Natural killer cell (primary cell): ENCODE results near the gene CD48. TPM values are rescaled to one million over a fixed set of nuclear protein-coding genes. Genes with fewer than 3 reads are reported as not detected.

Experiments used
- ATAC-seq, 3 donors: fragments of 150-1000 bp in 2 of 3; fragments of 200-7000 bp in 1 of 3; cut with Tn5 transposase; 1 replicate in 1 of 3; 2 replicates in 2 of 3; pipeline ENCODE4 v1.10.0; 2021; ENCODE audit warnings: mild to moderate bottlenecking in 2 of 3, moderate library complexity in 2 of 3
- DNase-seq, 2 donors: peaks; one replicate each; pipeline versions ENCODE4 v3.0.0 to v3.0.0-alpha.2; 2013 to 2021; ENCODE audit warnings: mixed read lengths in 1 of 2
- H3K27ac ChIP-seq: one replicate; pipeline ENCODE4 v1.5.1; 2013; ENCODE audit warnings: mild to moderate bottlenecking, low read length
- H3K27me3 ChIP-seq: one replicate; pipeline ENCODE4 v1.6.1; 2013; ENCODE audit warnings: low read length; ENCODE audit not compliant: control insufficient read depth, insufficient read depth
- H3K36me3 ChIP-seq: one replicate; pipeline ENCODE4 v1.6.1; 2013; ENCODE audit warnings: low read length; ENCODE audit not compliant: control insufficient read depth, insufficient read depth
- H3K4me1 ChIP-seq: one replicate; pipeline ENCODE4 v1.6.1; 2013; ENCODE audit warnings: low read length; ENCODE audit not compliant: control insufficient read depth, insufficient read depth
- H3K4me3 ChIP-seq: one replicate; pipeline ENCODE4 v1.5.1; 2013; ENCODE audit warnings: low read length
- H3K9me3 ChIP-seq: one replicate; pipeline ENCODE4 v1.6.1; 2013; ENCODE audit warnings: low read length; ENCODE audit not compliant: control insufficient read depth, insufficient read depth
- H3K27ac Mint-ChIP-seq, 2 donors: one replicate each; pipeline ENCODE4 v1.8.0; 2022; ENCODE audit warnings: mild to moderate bottlenecking in 2 of 2, mixed read lengths in 2 of 2, moderate library complexity in 1 of 2
- H3K27me3 Mint-ChIP-seq, 2 donors: one replicate each; pipeline ENCODE4 v1.8.0; 2022; ENCODE audit warnings: low read depth in 2 of 2, mixed read lengths in 2 of 2
- H3K36me3 Mint-ChIP-seq: one replicate; pipeline ENCODE4 v1.8.0; 2022; ENCODE audit warnings: mixed read lengths
- H3K4me1 Mint-ChIP-seq, 2 donors: one replicate each; pipeline ENCODE4 v1.8.0; 2022; ENCODE audit warnings: mixed read lengths in 2 of 2
- H3K4me3 Mint-ChIP-seq: one replicate; pipeline ENCODE4 v1.8.0; 2022; ENCODE audit warnings: mild to moderate bottlenecking, moderate library complexity, mixed read lengths
- H3K9me3 Mint-ChIP-seq, 2 donors: one replicate each; pipeline ENCODE4 v1.8.0; 2022; ENCODE audit warnings: mixed read lengths in 2 of 2
- CTCF ChIP-seq: fragments of 200-600 bp; IDR thresholded peaks from one replicate; pipeline ENCODE4 v1.8.0; 2022; ENCODE audit warnings: antibody characterized with exemption
- WGBS: methylation state at CpG from one replicate; pipeline ENCODE4 v1.1.7; 2013; ENCODE audit warnings: missing lambda C conversion rate; ENCODE audit not compliant: insufficient coverage; 5-methylcytosine and 5-hydroxymethylcytosine counted together
- intact Hi-C: fragments of 100-400 bp; cut with micrococcal nuclease; formaldehyde crosslinking; loops from one replicate; pipeline ENCODE4 v1.14.2; 2022
- total RNA-seq, 4 donors: library from RNA; stranded (reverse); fragments of 120-200 nt in 1 of 4; gene quantifications; one replicate each; pipeline versions ENCODE4 v1.2.3 to v1.2.4, GENCODE V29; 2013 to 2022

The CD48 gene
- total RNA-seq, 3 donors from 2014 or later (not counting 1 experiment from before 2014, with no cell fraction given) = 213 to 249 (median 223) TPM

GRCh38 chr1:160745551-160745950 lies 33.9 kb upstream of the CD48 start:
- no peak for TF ChIP-seq CTCF
- ATAC-seq (no peak), DNase-seq (no peak)
- Histone ChIP-seq H3K4me3 (no peak overlapping the region), H3K9me3 (no peaks in the 10 kb centered on the region), H3K27ac (peak overlapping the region; percentile 87), H3K4me1 (peaks cover 78% of the 10 kb centered on the region), H3K27me3 (no peaks in the 10 kb centered on the region), H3K36me3 (peaks cover 38% of the 10 kb centered on the region)
- peaks cover 34% of the 10 kb centered on the region for H3K36me3 Mint-ChIP-seq
- H3K27me3 Mint-ChIP-seq = no peaks in the 10 kb centered on the region
- peak overlapping the region; percentile 88 for H3K4me3 Mint-ChIP-seq
- WGBS = no CpG with 5 or more reads among the region's 1 CpG
- intact Hi-C loops = loop anchor here (10.0 kb wide), 1 partner anchor 311 kb away; no protein-coding TSS in a partner anchor
- H3K9me3 Mint-ChIP-seq = no peaks in the 10 kb centered on the region
- H3K27ac Mint-ChIP-seq = peak overlapping the region; percentile 88 to 96
- peaks cover 97 to 98% of the 10 kb centered on the region in 2 donors for H3K4me1 Mint-ChIP-seq

- Histone ChIP-seq H3K9me3 (no peaks in the 10 kb centered on the region), H3K4me3 (no peak overlapping the region), H3K4me1 (peaks cover 76% of the 10 kb centered on the region), H3K27ac (peak overlapping the region; percentile 87), H3K36me3 (peaks cover 32% of the 10 kb centered on the region), H3K27me3 (no peaks in the 10 kb centered on the region)
- peak overlapping the region; percentile 88 for H3K4me3 Mint-ChIP-seq
- no peak for ATAC-seq
- intact Hi-C loops = loop anchor here (1.0 to 10.0 kb wide), 3 partner anchors 11 to 310 kb away; no protein-coding TSS in a partner anchor
- H3K9me3 Mint-ChIP-seq = no peaks in the 10 kb centered on the region
- H3K27me3 Mint-ChIP-seq = no peaks in the 10 kb centered on the region
- TF ChIP-seq CTCF = no peak
- DNase-seq = no peak
- H3K4me1 Mint-ChIP-seq = peaks cover 96 to 98% of the 10 kb centered on the region in 2 donors
- peaks cover 34% of the 10 kb centered on the region for H3K36me3 Mint-ChIP-seq
- peak overlapping the region; percentile 88 to 96 for H3K27ac Mint-ChIP-seq
- WGBS = 67% methylated on average over 3 of the region's 5 CpGs
These were observed 33.4 kb upstream of the CD48 start for GRCh38 chr1:160744852-160745520.

- Histone ChIP-seq H3K4me1 (peaks cover 73% of the 10 kb centered on the region), H3K4me3 (no peak overlapping the region), H3K27me3 (no peaks in the 10 kb centered on the region), H3K27ac (peak overlapping the region; percentile 87), H3K9me3 (no peaks in the 10 kb centered on the region), H3K36me3 (peaks cover 27% of the 10 kb centered on the region)
- H3K4me3 Mint-ChIP-seq = peak overlapping the region; percentile 88
- peaks cover 33% of the 10 kb centered on the region for H3K36me3 Mint-ChIP-seq
- no peaks in the 10 kb centered on the region for H3K9me3 Mint-ChIP-seq
- no peaks in the 10 kb centered on the region for H3K27me3 Mint-ChIP-seq
- ATAC-seq (peak; percentile 61 to 77 (median 71)), DNase-seq (peak in 1 of 2 donors; percentile 70)
- intact Hi-C loops = loop anchor here (1.0 to 10.0 kb wide), 3 partner anchors 12 to 310 kb away; no protein-coding TSS in a partner anchor
- no peak for TF ChIP-seq CTCF
- 36% methylated on average over 5 of the region's 7 CpGs for WGBS
- H3K27ac Mint-ChIP-seq = peak overlapping the region; percentile 88 to 96
- H3K4me1 Mint-ChIP-seq = peaks cover 96 to 97% of the 10 kb centered on the region in 2 donors
These were observed 32.7 kb upstream of the CD48 start for GRCh38 chr1:160744199-160744851.
